ENCODE results near the gene ITPK1. TPM values are rescaled to one million over a fixed set of nuclear protein-coding genes. Genes with fewer than 3 reads are reported as not detected.

Gene ITPK1
- total RNA-seq, 2 experiments from 2014 or later: 17.8 to 34.7 TPM

DNA sequence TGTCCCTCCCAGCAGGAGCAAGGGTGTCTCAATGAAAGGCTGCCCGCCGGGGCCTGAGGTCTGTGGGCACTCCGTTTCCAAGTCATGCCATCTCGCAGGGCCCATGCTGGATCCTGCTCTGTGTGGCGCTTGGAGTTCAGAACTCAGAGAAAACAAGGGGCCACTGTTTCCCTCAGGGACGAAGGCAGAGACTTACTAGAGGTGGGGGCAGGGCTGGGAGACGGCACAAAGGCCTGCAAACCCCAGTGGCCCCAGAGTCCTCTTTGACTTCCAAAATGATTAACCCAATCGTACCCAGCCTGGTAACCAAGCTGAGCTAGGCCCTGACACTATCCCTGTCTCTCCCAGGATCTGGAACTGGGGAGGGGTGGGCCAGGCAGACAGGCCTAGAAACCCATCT, 95.8 kb downstream of the ITPK1 start:
- Histone ChIP-seq H4K20me1 (ENCODE audit: insufficient read depth, low read length) (no peaks in the 10 kb centered on the region), H2AFZ (ENCODE audit: low read length) (no peak overlapping the region), H3K9me3 (ENCODE audit: low read length) (no peaks in the 10 kb centered on the region), H3K9me2 (ENCODE audit: insufficient read depth, low read length) (no peaks in the 10 kb centered on the region), H3K4me1 (ENCODE audit: insufficient read depth, low read length, poor library complexity, severe bottlenecking) (no peaks in the 10 kb centered on the region), H3K27ac (ENCODE audit: low read depth, low read length, poor library complexity, severe bottlenecking) (no peak overlapping the region), H3K4me2 (ENCODE audit: low read length) (no peak overlapping the region), H3K4me3 (ENCODE audit: low read depth, low read length, poor library complexity, severe bottlenecking) (no peak overlapping the region), H3K79me2 (ENCODE audit: insufficient read depth, low read depth, low read length) (no peaks in the 10 kb centered on the region), H3K36me3 (ENCODE audit: insufficient read depth, low read length) (no peaks in the 10 kb centered on the region)
- CTCF ChIA-PET (ENCODE audit: unreplicated experiment): no interaction called here
- intact Hi-C loops (cut with micrococcal nuclease; ENCODE audit: unreplicated experiment): no loop called here
- BruUV-seq (replicated peaks): no TSS peak
- POLR2A ChIA-PET: no interaction called here
- DNase-seq (ENCODE audit: low spot score): no peak
- TF ChIP-seq, protein P1, sequence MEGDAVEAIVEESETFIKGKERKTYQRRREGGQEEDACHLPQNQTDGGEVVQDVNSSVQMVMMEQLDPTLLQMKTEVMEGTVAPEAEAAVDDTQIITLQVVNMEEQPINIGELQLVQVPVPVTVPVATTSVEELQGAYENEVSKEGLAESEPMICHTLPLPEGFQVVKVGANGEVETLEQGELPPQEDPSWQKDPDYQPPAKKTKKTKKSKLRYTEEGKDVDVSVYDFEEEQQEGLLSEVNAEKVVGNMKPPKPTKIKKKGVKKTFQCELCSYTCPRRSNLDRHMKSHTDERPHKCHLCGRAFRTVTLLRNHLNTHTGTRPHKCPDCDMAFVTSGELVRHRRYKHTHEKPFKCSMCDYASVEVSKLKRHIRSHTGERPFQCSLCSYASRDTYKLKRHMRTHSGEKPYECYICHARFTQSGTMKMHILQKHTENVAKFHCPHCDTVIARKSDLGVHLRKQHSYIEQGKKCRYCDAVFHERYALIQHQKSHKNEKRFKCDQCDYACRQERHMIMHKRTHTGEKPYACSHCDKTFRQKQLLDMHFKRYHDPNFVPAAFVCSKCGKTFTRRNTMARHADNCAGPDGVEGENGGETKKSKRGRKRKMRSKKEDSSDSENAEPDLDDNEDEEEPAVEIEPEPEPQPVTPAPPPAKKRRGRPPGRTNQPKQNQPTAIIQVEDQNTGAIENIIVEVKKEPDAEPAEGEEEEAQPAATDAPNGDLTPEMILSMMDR (conservative IDR thresholded peaks at IDR 0.05; ENCODE audit: low read length): no peak
- TF ChIP-seq EZH2phosphoT487 (IDR thresholded peaks at IDR 0.05; ENCODE audit: borderline replicate concordance, low read depth, low read length): no peak

DNA sequence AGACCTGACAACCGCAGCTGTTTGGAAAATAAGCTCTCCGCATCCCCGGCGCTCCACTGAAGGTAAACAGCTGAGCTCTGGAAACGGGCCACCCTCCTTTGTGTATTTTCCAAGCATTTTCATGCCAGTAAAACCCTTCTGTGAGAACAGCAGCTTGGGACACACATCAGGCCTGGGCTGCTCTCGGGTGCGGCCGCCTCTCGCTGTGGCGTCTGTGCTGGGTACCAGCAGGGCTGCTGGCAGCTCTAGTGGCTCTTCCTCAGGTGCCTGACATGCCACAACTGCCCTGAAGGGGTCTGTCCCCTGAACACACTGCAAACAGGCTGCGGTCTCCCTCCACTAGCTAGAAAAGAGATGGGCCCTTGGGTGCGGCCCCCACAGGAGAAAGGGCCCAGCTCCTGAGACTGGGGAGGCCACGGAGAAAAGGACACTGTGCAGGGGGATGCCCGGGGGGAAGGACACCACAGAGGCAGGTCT, 96.3 kb downstream of the ITPK1 start:
- no peaks in the 10 kb centered on the region for H3K9me3 ChIP-seq (ENCODE audit: low read length)
- no peak overlapping the region for H3K4me2 ChIP-seq (ENCODE audit: low read length)
- intact Hi-C loops (cut with micrococcal nuclease; ENCODE audit: unreplicated experiment): no loop called here
- H3K4me1 ChIP-seq (ENCODE audit: insufficient read depth, low read length, poor library complexity, severe bottlenecking): no peaks in the 10 kb centered on the region
- ChIA-PET POLR2A (no interaction called here), CTCF (ENCODE audit: unreplicated experiment) (no interaction called here)
- no peak for DNase-seq (ENCODE audit: low spot score)
- no peaks in the 10 kb centered on the region for H3K9me2 ChIP-seq (ENCODE audit: insufficient read depth, low read length)
- BruUV-seq (replicated peaks): no TSS peak
- no peaks in the 10 kb centered on the region for H4K20me1 ChIP-seq (ENCODE audit: insufficient read depth, low read length)
- H3K4me3 ChIP-seq (ENCODE audit: low read depth, low read length, poor library complexity, severe bottlenecking): no peak overlapping the region
- TF ChIP-seq EZH2phosphoT487 (IDR thresholded peaks at IDR 0.05; ENCODE audit: borderline replicate concordance, low read depth, low read length): no peak
- TF ChIP-seq, protein P1 (conservative IDR thresholded peaks at IDR 0.05; ENCODE audit: low read length): no peak
- no peak overlapping the region for H3K27ac ChIP-seq (ENCODE audit: low read depth, low read length, poor library complexity, severe bottlenecking)
- H3K79me2 ChIP-seq (ENCODE audit: insufficient read depth, low read depth, low read length): no peaks in the 10 kb centered on the region
- H2AFZ ChIP-seq (ENCODE audit: low read length): no peak overlapping the region
- H3K36me3 ChIP-seq (ENCODE audit: insufficient read depth, low read length): no peaks in the 10 kb centered on the region

DNA sequence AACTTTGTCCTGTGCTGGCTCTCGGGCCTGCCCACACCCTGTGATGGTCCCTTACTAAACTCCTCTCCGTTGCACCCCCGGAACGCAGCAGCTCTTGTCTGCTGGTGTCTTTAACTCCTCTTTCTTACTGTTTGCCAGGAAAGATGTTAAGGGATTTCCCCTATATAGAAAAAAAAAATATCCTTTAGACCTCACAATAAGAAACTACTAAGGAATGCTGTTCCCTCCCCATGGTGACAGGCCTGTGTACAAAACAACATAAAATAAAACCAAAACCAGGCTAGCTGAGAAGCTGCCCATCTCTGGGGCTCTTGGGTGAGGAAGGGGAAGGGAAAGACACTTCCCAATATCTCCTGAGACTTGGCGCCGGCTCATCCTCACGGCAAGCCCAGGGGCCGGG, 97.4 kb downstream of the ITPK1 start:
- Histone ChIP-seq H2AFZ (ENCODE audit: low read length) (no peak overlapping the region), H4K20me1 (ENCODE audit: insufficient read depth, low read length) (no peaks in the 10 kb centered on the region)
- intact Hi-C loops (cut with micrococcal nuclease; ENCODE audit: unreplicated experiment): no loop called here

More for the DNA sequence above, 97.4 kb downstream of the ITPK1 start:
- DNase-seq (ENCODE audit: low spot score): no peak
- no peaks in the 10 kb centered on the region for H3K9me3 ChIP-seq (ENCODE audit: low read length)
- no peaks in the 10 kb centered on the region for H3K36me3 ChIP-seq (ENCODE audit: insufficient read depth, low read length)
- no peaks in the 10 kb centered on the region for H3K9me2 ChIP-seq (ENCODE audit: insufficient read depth, low read length)
- no peak overlapping the region for H3K4me2 ChIP-seq (ENCODE audit: low read length)
- no peak overlapping the region for H3K4me3 ChIP-seq (ENCODE audit: low read depth, low read length, poor library complexity, severe bottlenecking)
- no TSS peak for BruUV-seq (replicated peaks)
- peaks cover 2% of the 10 kb centered on the region for H3K4me1 ChIP-seq (ENCODE audit: insufficient read depth, low read length, poor library complexity, severe bottlenecking)
- no peak for TF ChIP-seq EZH2phosphoT487 (IDR thresholded peaks at IDR 0.05; ENCODE audit: borderline replicate concordance, low read depth, low read length)
- TF ChIP-seq, protein P1 (conservative IDR thresholded peaks at IDR 0.05; ENCODE audit: low read length): no peak
- H3K27ac ChIP-seq (ENCODE audit: low read depth, low read length, poor library complexity, severe bottlenecking): no peak overlapping the region
- ChIA-PET POLR2A (no interaction called here), CTCF (ENCODE audit: unreplicated experiment) (no interaction called here)
- H3K79me2 ChIP-seq (ENCODE audit: insufficient read depth, low read depth, low read length): no peaks in the 10 kb centered on the region

Measured in OCI-LY7 (cell line).